Endothelial cell of umbilical vein (primary cell): Measurements from ENCODE around the gene SLC7A6. TPM values are rescaled to one million over a fixed set of nuclear protein-coding genes. Genes with fewer than 3 reads are reported as not detected.

Experiments used
- BruUV-seq: library from RNA; stranded (reverse); fragments of 400-500 nt; replicated peaks from 2 replicates; lab custom pipeline; 2021; lab: Mats Ljungman, UMichigan
- CTCF ChIA-PET: fragments of 300-600, 350-600 bp; sonication (Branson Sonifier 250); formaldehyde crosslinking; loops from one replicate; lab custom pipeline; 2021; ENCODE audit warnings: antibody characterized with exemption, inconsistent platforms; lab: Charles Lee
- POLR2A ChIA-PET: fragments of 300-600, 350-600 bp; sonication (Branson Sonifier 250); formaldehyde crosslinking; loops from one replicate; lab custom pipeline; 2021; ENCODE audit warnings: antibody characterized with exemption, inconsistent platforms; lab: Charles Lee
- DNase-seq: peaks from one replicate; pipeline ENCODE4 v3.0.0-alpha.2; 2011; ENCODE audit warnings: low read depth, low spot score
- FAIRE-seq: peaks from 2 replicates; lab custom pipeline; 2011; peaks lifted over from hg19 to GRCh38; lab: Jason Lieb, UNC
- H2AFZ ChIP-seq: 2 replicates; pipeline ENCODE4 v1.6.0; 2012; ENCODE audit warnings: low read depth, low read length, control low read depth, inconsistent platforms
- H3K27ac ChIP-seq: 2 replicates; pipeline ENCODE4 v1.5.1; 2011; ENCODE audit warnings: low read depth, mild to moderate bottlenecking, control low read depth, low read length, moderate library complexity; ENCODE audit not compliant: insufficient read depth
- H3K27me3 ChIP-seq, 2 experiments: 2 replicates each; pipeline versions ENCODE4 v1.6.0 to v1.6.1; 2011; ENCODE audit warnings: low read length in 2 of 2, mixed read lengths in 1 of 2; ENCODE audit not compliant: control insufficient read depth in 2 of 2, insufficient read depth in 2 of 2
- H3K36me3 ChIP-seq, 2 experiments: 2 replicates in 1 of 2; 3 replicates in 1 of 2; pipeline ENCODE4 v1.5.1; 2011; ENCODE audit warnings: low read length in 2 of 2, mild to moderate bottlenecking in 1 of 2, moderate library complexity in 1 of 2; ENCODE audit not compliant: control insufficient read depth in 2 of 2, insufficient read depth in 2 of 2; ENCODE audit errors: extremely low read depth in 1 of 2
- H3K4me1 ChIP-seq: 3 replicates; pipeline ENCODE4 v1.5.1; 2011; ENCODE audit warnings: mild to moderate bottlenecking, low read length; ENCODE audit not compliant: control insufficient read depth, insufficient read depth; ENCODE audit errors: extremely low read depth
- H3K4me2 ChIP-seq: 2 replicates; pipeline ENCODE4 v1.6.1; 2011; ENCODE audit warnings: low read length, control low read depth, mixed read lengths; ENCODE audit not compliant: insufficient read depth
- H3K4me3 ChIP-seq, 3 experiments: fragments of 200-600 bp in 1 of 3; sonication (generic), shearing (Covaris generic) in 1 of 3; replicated peaks in 1 of 3; 2 replicates each; pipeline ENCODE4 v1.5.1; 2011 to 2016; ENCODE audit warnings: control low read depth in 3 of 3, low read length in 3 of 3, mild to moderate bottlenecking in 2 of 3, inconsistent platforms in 1 of 3, low read depth in 1 of 3, moderate library complexity in 1 of 3; ENCODE audit not compliant: insufficient read depth in 1 of 3
- H3K79me2 ChIP-seq: 2 replicates; pipeline ENCODE4 v1.6.0; 2012; ENCODE audit warnings: low read length, inconsistent platforms; ENCODE audit not compliant: control insufficient read depth, insufficient read depth
- H3K9ac ChIP-seq: replicated peaks from 2 replicates; pipeline ENCODE3; 2011; ENCODE audit warnings: low read length, control low read depth; ENCODE audit not compliant: insufficient read depth; ENCODE audit errors: extremely low read depth
- H3K9me1 ChIP-seq: replicated peaks from 3 replicates; pipeline ENCODE4 v1.6.0; 2011; ENCODE audit warnings: mild to moderate bottlenecking, low read length; ENCODE audit not compliant: control insufficient read depth, insufficient read depth; ENCODE audit errors: extremely low read depth
- H3K9me3 ChIP-seq: replicated peaks from 2 replicates; pipeline ENCODE4 v1.5.1; 2012; ENCODE audit warnings: low read length, inconsistent platforms; ENCODE audit not compliant: control insufficient read depth, insufficient read depth
- H4K20me1 ChIP-seq: replicated peaks from 2 replicates; pipeline ENCODE3; 2011; ENCODE audit warnings: mild to moderate bottlenecking, low read length; ENCODE audit not compliant: control insufficient read depth, insufficient read depth; ENCODE audit errors: extremely low read depth
- EZH2 ChIP-seq: IDR thresholded peaks from 2 replicates; pipeline ENCODE4 v1.6.1; 2012; ENCODE audit warnings: borderline replicate concordance, low read depth, mild to moderate bottlenecking, moderate library complexity, low read length, inconsistent platforms; ENCODE audit not compliant: severe bottlenecking
- FOS ChIP-seq: IDR thresholded peaks from 2 replicates; pipeline ENCODE4 v1.6.1; 2011; ENCODE audit warnings: mild to moderate bottlenecking, low read length, moderate library complexity, borderline replicate concordance; ENCODE audit not compliant: insufficient read depth
- GATA2 ChIP-seq: IDR thresholded peaks from 2 replicates; pipeline ENCODE4 v1.7.0; 2011; ENCODE audit warnings: low read depth, mild to moderate bottlenecking, moderate library complexity, mixed read lengths, low read length; ENCODE audit not compliant: insufficient read length, insufficient read depth
- JUN ChIP-seq: IDR thresholded peaks from 2 replicates; pipeline ENCODE4 v1.6.1; 2011; ENCODE audit warnings: borderline replicate concordance, low read depth; ENCODE audit not compliant: insufficient read length, insufficient read depth
- MYC ChIP-seq: IDR thresholded peaks from one replicate; pipeline ENCODE4 v1.6.1; 2011; ENCODE audit warnings: mild to moderate bottlenecking, low read depth, low read length
- POLR2A ChIP-seq: IDR thresholded peaks from 2 replicates; pipeline ENCODE4 v1.6.1; 2012; ENCODE audit warnings: low read depth, mild to moderate bottlenecking, control low read depth, low read length
- POLR2AphosphoS5 ChIP-seq: IDR thresholded peaks from 2 replicates; pipeline ENCODE4 v1.6.1; 2012; ENCODE audit warnings: low read depth, mild to moderate bottlenecking, control low read depth, low read length, moderate library complexity; ENCODE audit not compliant: insufficient read depth
- dilution Hi-C: fragments of 300-500 bp; cut with MboI; formaldehyde crosslinking; loops from one replicate; pipeline ENCODE4 v1.15.0; 2019; ENCODE audit warnings: low sequenced_read_pairs; ENCODE audit not compliant: extremely low pct_ligation_motif_present
- intact Hi-C: fragments of 100-400 bp; cut with micrococcal nuclease; formaldehyde crosslinking; loops from one replicate; pipeline ENCODE4 v1.10.0; 2022
- polyA plus RNA-seq, 4 experiments: library from polyadenylated mRNA; depleted of rRNA in 3 of 4; stranded (reverse) in 3 of 4; unstranded in 1 of 4; fragments of >200 nt; gene quantifications; 2 replicates each; pipeline versions ENCODE4 v1.2.1 to v1.2.3, GENCODE V29; 2011 to 2012; ENCODE audit warnings: missing spikeins in 1 of 4
- total RNA-seq: library from RNA; stranded (reverse); gene quantifications from 2 replicates; pipeline ENCODE4 v1.2.3, GENCODE V29; 2021
- TF ChIP-seq, protein P1 (sequence below), 2 donors: IDR thresholded peaks; 1 replicate in 1 of 2; 2 replicates in 1 of 2; pipeline ENCODE4 v1.5.1; 2011; ENCODE audit warnings: low read length in 2 of 2, mild to moderate bottlenecking in 2 of 2, moderate library complexity in 2 of 2, control low read depth in 1 of 2, inconsistent platforms in 1 of 2, low read depth in 1 of 2; ENCODE audit not compliant: insufficient read depth in 1 of 2; ENCODE audit errors: extremely low read depth in 1 of 2
- TF ChIP-seq, protein P2 (sequence below): IDR thresholded peaks from 2 replicates; pipeline ENCODE4 v1.6.1; 2011; ENCODE audit not compliant: insufficient read depth, insufficient read length

SLC7A6 gene
- total and polyA plus RNA-seq, 2 donors (not counting 3 experiments of a cell fraction or from before 2014, with no cell fraction given) = 68.0 to 86.5 TPM

DNA sequence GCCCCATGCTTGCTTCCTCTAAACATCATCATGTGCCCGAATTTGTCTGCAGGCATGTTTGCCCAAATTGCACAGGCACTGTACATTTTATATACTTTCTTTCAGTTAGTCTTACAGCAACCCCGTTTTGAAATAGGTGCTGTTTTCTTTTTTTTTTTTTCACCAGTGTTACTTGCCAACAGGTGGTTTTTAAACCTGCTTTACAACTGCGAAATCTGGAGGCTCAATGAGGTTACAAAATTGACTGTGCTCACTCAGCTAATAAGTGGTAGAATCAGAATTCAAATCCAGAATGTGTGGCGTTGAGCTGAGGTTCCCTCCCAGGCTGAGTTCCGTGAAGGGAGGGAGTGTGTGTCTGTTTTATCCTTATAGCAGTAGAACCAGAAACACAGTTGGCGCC is 13.4 kb upstream of the SLC7A6 start:
- no peaks in the 10 kb centered on the region for H3K9me3 ChIP-seq
- H3K4me1 ChIP-seq = no peaks in the 10 kb centered on the region
- H4K20me1 ChIP-seq = no peaks in the 10 kb centered on the region
- no peaks in the 10 kb centered on the region for H3K79me2 ChIP-seq
- POLR2A ChIA-PET = no interaction called here
- no peak overlapping the region for H3K9ac ChIP-seq
- H2AFZ ChIP-seq = no peak overlapping the region
- CTCF ChIA-PET = interaction anchor here (1.1 to 5.8 kb wide), 5 partner anchors 9 to 14 kb away, joined by 3 to 33 read pairs (median 5); partner anchors contain the start of gene SLC7A6
- no peaks in the 10 kb centered on the region for H3K9me1 ChIP-seq
- TF ChIP-seq, protein P1, sequence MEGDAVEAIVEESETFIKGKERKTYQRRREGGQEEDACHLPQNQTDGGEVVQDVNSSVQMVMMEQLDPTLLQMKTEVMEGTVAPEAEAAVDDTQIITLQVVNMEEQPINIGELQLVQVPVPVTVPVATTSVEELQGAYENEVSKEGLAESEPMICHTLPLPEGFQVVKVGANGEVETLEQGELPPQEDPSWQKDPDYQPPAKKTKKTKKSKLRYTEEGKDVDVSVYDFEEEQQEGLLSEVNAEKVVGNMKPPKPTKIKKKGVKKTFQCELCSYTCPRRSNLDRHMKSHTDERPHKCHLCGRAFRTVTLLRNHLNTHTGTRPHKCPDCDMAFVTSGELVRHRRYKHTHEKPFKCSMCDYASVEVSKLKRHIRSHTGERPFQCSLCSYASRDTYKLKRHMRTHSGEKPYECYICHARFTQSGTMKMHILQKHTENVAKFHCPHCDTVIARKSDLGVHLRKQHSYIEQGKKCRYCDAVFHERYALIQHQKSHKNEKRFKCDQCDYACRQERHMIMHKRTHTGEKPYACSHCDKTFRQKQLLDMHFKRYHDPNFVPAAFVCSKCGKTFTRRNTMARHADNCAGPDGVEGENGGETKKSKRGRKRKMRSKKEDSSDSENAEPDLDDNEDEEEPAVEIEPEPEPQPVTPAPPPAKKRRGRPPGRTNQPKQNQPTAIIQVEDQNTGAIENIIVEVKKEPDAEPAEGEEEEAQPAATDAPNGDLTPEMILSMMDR (IDR thresholded peaks at IDR 0.05; ENCODE audit: extremely low read depth in 1 of 2, insufficient read depth in 1 of 2, low read depth in 1 of 2, low read length in 2 of 2) = no peak
- TF ChIP-seq, protein P2, sequence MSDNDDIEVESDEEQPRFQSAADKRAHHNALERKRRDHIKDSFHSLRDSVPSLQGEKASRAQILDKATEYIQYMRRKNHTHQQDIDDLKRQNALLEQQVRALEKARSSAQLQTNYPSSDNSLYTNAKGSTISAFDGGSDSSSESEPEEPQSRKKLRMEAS = no peak
- no peak for TF ChIP-seq EZH2
- TF ChIP-seq GATA2 = no peak
- no peak for TF ChIP-seq POLR2AphosphoS5
- TF ChIP-seq MYC = no peak
- no peak for TF ChIP-seq POLR2A
- no peak for TF ChIP-seq FOS
- TF ChIP-seq JUN = no peak
- intact Hi-C loops = no loop called here
- no peak overlapping the region for H3K4me3 ChIP-seq
- peaks cover 0 to 16% of the 10 kb centered on the region in 2 experiments for H3K36me3 ChIP-seq
- dilution Hi-C loops = no loop called here
- H3K4me2 ChIP-seq = no peak overlapping the region
- DNase-seq (no peak), FAIRE-seq (no peak)
- no peak overlapping the region for H3K27ac ChIP-seq
- H3K27me3 ChIP-seq = no peaks in the 10 kb centered on the region
- BruUV-seq = no TSS peak
